IPS-20b (cell line): ENCODE data around the gene COPS3.
A peak's percentile ranks its signal among the peaks of the same experiment; 100 is the strongest.

Experiments used
- H3K27ac ChIP-seq: one replicate; pipeline ENCODE4 v1.5.1; 2013; ENCODE audit warnings: low read length
- H3K27me3 ChIP-seq: 2 replicates; pipeline ENCODE4 v1.6.1; 2013; ENCODE audit warnings: mild to moderate bottlenecking, low read length, inconsistent platforms; ENCODE audit not compliant: insufficient read depth
- H3K36me3 ChIP-seq: 2 replicates; pipeline ENCODE4 v1.6.1; 2013; ENCODE audit warnings: low read depth, mild to moderate bottlenecking, inconsistent platforms, low read length, moderate library complexity; ENCODE audit not compliant: insufficient read depth
- H3K4me1 ChIP-seq: 2 replicates; pipeline ENCODE4 v1.6.1; 2013; ENCODE audit warnings: mild to moderate bottlenecking, control low read depth, inconsistent platforms, low read length, moderate library complexity; ENCODE audit not compliant: insufficient read depth
- H3K4me3 ChIP-seq: 2 replicates; pipeline ENCODE4 v1.5.1; 2013; ENCODE audit warnings: mild to moderate bottlenecking, low read length, inconsistent platforms
- H3K9ac ChIP-seq: 2 replicates; pipeline ENCODE4 v1.6.1; 2013; ENCODE audit warnings: low read depth, mild to moderate bottlenecking, inconsistent platforms, low read length, moderate library complexity
- H3K9me3 ChIP-seq: 2 replicates; pipeline ENCODE4 v1.6.1; 2013; ENCODE audit warnings: mild to moderate bottlenecking, low read depth, low read length, inconsistent platforms; ENCODE audit not compliant: insufficient read depth

The COPS3 gene

DNA sequence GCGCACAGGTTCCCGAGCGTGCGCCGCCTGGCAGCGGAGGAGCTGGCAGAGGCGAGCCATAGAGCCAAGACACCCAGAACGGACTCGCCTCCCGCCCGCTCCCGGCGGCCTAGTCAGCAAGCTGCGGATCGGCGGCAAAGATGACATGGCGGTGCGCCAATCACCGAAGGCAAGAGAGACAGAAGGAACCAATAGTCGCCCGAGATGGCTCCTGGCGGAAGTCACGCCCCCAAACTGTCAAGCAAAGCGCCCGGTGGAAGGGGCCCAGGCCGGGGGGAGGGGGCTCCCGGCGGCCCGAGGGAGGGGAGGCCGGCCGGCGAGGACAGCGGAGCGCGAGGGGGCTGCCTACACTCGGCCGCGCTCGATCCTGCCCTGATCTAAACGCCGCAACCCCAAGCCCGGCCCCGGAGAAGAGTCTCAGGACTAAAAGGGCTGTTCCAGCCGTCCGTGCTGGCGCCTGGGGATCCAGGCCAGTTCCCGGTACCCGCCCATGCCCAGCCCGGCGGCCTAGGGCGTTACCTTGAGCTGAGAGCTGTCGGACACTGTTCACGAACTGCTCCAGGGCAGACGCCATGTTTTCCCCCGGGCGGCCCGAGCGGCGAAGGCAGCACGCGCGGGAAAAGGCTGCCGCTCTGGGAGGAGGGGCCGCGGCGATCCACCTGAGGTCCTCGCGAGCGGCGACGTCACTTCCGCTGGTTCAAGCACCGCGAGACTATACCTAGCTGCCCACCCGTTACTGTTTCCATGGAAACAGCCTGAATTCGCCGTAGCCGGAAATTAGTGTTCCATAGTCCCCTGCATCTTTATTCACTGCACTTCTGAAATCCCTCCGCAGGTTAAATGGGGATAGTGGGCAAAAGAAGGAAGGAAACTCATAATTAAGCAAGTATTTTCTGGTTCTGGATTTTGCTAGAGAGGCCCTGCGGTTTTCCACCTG lies at the start of gene COPS3:
COPS3 (minus strand) TSS at position 634 of the 937 bp plus-strand sequence; CDS start at position 574, 60 bp downstream.
- Histone ChIP-seq H3K27ac (peak within 1 kb of the TSS; percentile 9), H3K9me3 (no peaks in the 10 kb centered on the region), H3K9ac (peak within 1 kb of the TSS; percentile 94), H3K4me3 (peak within 1 kb of the TSS; percentile 86), H3K27me3 (no peaks in the 10 kb centered on the region), H3K4me1 (peaks cover 6% of the 10 kb centered on the region; the same call in 1 of the 2 replicates), H3K36me3 (peaks cover 3% of the 10 kb centered on the region; the same call in 1 of the 2 replicates)

DNA sequence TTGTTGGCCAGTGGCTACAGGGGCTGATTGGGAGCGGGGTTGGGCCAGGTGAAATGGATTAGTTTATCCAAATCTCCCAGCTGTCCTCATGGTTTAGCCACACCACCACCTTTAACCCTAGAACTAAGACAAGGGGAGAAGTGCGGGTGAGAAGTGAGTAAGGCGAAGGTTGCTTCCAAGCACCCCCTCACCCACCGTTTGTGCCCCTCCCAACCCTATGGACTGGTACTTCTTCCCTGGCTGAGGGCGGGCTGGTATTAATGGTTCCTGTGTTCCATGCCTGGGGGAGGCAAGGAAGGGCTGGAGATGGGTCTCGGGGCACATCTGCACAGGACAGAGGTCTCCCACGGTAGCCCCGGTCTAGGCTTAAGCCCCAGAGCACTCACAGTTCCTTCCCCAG lies 47.2 kb upstream of the COPS3 start:
- no peak overlapping the region for H3K9ac ChIP-seq
- no peaks in the 10 kb centered on the region for H3K27me3 ChIP-seq
- no peak overlapping the region for H3K4me3 ChIP-seq
- no peaks in the 10 kb centered on the region for H3K4me1 ChIP-seq
- H3K36me3 ChIP-seq = no peaks in the 10 kb centered on the region
- no peak overlapping the region for H3K27ac ChIP-seq
- no peaks in the 10 kb centered on the region; the same call in 1 of the 2 replicates for H3K9me3 ChIP-seq

DNA sequence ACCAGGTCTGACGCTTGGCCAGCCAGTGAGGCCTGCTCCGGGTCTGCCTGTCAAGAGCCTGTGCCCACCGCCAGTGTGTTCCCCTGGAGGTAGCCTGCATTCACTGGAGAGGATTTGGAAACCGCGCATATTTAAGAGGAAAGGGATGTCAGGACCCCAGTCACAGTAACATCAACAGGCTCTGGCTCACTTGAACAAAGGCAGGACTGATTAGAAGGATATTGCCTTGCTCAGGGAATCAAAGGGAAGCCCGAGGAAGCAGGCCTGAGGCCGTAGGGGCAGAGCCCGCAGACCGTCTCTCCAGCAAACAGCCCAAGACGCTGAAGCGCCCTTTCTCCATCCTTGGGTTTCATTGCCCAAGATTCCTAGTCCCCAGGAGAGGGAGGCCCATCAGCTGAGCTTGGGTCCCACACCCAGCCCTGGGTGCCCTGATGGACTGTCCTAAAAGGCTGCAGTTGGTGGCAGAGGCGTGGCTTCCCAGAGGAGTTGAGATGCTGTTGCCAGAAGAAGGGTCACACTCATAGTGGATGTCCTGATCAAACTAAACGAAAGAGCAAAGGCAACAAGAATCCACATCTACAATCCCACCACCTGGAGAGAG lies 45.3 kb upstream of the COPS3 start:
- H3K4me1 ChIP-seq = no peaks in the 10 kb centered on the region
- H3K9ac ChIP-seq = no peak overlapping the region
- H3K27me3 ChIP-seq = no peaks in the 10 kb centered on the region
- H3K27ac ChIP-seq = no peak overlapping the region
- H3K36me3 ChIP-seq = no peaks in the 10 kb centered on the region
- no peaks in the 10 kb centered on the region for H3K9me3 ChIP-seq
- H3K4me3 ChIP-seq = no peak overlapping the region

DNA sequence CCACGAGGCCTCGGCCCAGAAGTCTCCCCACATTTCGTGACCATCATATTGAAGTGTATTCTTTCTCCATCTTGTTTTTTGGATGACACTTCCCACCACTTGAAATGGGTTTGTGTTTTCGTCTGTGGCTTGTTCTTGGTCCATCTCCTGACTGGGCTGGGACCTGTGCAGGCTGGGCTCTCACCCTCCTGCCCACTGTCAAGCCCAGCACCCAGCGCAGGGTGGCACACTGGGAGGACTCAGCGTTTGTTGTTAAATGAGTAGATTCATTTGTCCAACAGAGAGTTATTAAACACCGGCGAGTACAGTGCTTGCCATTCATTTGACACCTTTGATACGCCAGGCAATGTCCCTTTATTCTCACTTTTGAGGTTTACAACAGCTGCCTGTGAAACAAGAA lies 44.8 kb upstream of the COPS3 start:
- no peaks in the 10 kb centered on the region for H3K4me1 ChIP-seq
- H3K4me3 ChIP-seq = no peak overlapping the region
- H3K36me3 ChIP-seq = no peaks in the 10 kb centered on the region
- H3K9me3 ChIP-seq = no peaks in the 10 kb centered on the region
- no peak overlapping the region for H3K27ac ChIP-seq
- H3K27me3 ChIP-seq = no peaks in the 10 kb centered on the region
- no peak overlapping the region for H3K9ac ChIP-seq

DNA sequence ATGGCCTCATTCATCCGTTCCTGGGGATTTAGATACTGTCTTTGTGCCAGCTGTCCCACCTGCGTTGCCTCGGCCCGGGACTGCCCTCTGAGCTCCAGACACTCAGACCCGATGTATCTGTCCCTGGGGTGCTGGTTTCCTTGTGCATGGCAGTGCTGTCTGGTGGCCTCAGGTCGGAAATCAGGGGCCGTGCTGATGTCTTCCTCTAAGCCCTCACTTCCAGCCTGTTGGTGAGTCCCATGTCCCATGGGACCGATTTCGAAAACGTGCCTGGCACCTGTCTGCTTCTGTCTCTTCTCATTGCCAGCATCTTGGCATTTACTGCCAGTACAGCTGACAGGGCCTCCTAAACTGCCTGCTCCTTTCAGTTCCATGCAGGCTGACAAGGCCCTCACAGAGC lies 44.2 kb upstream of the COPS3 start:
- Histone ChIP-seq H3K4me3 (no peak overlapping the region), H3K4me1 (no peaks in the 10 kb centered on the region), H3K9me3 (no peaks in the 10 kb centered on the region), H3K27me3 (no peaks in the 10 kb centered on the region), H3K36me3 (no peaks in the 10 kb centered on the region), H3K27ac (no peak overlapping the region), H3K9ac (no peak overlapping the region)

DNA sequence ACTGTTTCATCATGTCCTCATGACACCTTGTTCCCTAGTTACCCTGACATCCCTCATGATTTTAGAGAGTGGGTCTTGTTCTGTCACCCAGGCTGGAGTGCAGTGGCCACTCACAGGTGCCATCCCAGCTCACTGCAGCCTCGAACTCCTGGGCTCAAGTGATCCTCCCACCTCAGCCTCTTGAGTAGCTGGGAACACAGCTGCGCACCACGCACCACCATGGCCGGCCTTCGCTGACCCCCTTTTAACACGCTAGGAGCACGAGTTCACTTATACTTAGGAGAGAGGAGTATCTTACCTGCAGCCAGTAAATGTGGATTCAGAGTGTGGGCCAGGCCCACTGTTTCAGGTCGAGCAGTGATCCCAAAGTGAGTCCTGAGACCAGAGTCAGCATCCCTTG lies 43.6 kb upstream of the COPS3 start:
- Histone ChIP-seq H3K4me1 (no peaks in the 10 kb centered on the region), H3K9ac (no peak overlapping the region), H3K36me3 (no peaks in the 10 kb centered on the region), H3K4me3 (no peak overlapping the region), H3K27me3 (no peaks in the 10 kb centered on the region), H3K27ac (no peak overlapping the region), H3K9me3 (no peaks in the 10 kb centered on the region)

DNA sequence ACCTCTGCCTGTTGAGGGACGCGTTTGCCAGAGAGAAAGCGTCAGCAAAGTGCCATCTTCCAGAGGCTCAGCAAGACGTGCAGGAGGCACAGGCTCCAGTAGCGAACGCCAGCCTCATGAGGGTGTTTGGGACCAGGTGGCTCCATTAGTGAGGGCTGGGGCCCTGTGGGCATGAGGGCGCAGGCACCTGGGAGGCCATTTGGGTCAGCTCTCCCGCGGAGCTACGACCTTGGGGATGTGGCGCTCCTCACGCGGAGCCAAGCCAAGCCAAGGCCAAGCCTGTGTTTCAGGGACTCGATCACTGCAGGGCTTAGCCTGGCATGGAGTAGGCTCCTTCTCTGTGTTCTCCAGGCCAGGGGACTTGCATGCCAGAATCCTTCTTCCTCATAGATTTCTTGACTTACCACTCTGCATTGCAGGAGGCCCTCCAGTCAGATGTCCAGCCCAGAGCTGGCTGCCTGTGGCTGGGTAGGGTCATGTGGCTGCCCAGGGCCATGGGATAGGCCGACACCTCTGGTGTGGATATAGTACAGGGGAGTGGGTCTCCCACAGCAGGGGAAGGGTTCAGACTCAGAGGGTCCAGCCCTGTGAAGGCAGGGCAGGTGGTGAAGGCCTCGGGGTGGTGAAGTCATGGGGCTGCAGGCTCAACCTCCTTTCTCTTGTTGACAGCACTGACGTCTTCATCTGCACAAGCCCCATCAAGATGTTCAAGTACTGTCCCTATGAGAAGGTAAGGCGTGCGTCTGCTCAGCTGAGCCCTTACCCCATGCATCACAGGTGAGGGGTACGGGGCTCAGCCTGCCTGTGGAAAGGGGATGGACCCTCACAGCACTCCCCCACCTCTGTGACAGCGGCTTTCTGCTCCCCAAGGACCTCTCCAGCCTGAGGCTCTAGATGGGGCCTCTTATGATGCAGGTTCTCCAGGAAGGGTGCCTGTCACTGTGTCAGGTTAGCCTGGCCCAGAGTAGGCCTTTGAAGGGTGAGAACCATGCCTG lies 41.8 kb upstream of the COPS3 start:
- no peaks in the 10 kb centered on the region for H3K4me1 ChIP-seq
- H3K27ac ChIP-seq = no peak overlapping the region
- H3K4me3 ChIP-seq = no peak overlapping the region
- H3K27me3 ChIP-seq = no peaks in the 10 kb centered on the region
- no peak overlapping the region for H3K9ac ChIP-seq
- H3K36me3 ChIP-seq = no peaks in the 10 kb centered on the region
- no peaks in the 10 kb centered on the region for H3K9me3 ChIP-seq

DNA sequence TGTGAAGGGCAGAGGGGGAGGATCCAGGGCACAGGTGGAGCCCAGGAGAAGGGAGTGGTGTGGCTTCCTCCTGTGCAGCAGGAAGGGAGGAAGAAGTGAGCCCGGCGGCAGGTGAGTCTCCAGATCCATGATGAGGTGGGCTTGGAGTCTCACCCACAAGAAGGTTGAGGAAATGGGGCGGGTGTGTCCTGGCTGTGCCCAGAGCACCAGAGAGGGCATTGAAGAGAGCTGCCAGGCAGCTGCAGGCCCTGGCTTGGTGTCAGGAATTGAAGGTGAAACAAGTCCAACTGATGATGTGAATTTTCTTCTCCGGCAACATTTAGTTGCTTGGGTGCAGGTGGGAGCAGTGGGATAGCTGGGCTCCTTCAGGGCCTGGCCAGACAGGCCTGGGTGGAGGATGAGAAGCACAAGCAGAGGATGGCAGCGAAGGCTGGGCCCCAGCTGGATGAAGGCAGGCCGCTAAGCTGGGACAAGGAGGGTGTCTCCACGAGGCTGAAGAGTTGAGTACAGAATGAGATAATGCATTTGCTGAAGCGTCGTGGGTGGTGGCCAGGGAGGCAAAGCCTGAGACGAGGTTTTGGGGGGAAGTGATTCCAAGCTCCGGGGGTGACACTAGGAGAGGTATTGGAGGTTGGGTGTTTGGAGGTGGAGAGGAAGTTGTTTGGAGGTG lies 40.4 kb upstream of the COPS3 start:
- no peak overlapping the region for H3K4me3 ChIP-seq
- H3K9ac ChIP-seq = no peak overlapping the region
- no peaks in the 10 kb centered on the region for H3K9me3 ChIP-seq
- no peaks in the 10 kb centered on the region for H3K27me3 ChIP-seq
- H3K4me1 ChIP-seq = no peaks in the 10 kb centered on the region
- H3K36me3 ChIP-seq = no peaks in the 10 kb centered on the region
- H3K27ac ChIP-seq = no peak overlapping the region

DNA sequence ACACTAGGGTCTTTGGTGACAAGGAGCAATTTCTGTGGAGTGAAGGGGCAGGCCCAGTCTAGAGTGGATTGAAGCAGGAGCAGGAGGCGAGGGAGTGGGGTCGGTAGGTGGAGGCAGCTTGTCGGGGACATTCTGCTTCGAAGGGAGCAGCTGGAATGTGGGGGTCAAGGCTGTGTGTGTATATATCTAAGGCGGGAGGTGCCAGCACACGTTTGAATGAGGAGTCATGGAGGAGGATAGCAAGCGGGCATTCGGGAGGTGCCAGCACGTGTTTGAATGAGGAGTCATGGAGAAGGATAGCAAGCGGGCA lies 39.8 kb upstream of the COPS3 start:
- no peaks in the 10 kb centered on the region for H3K36me3 ChIP-seq
- no peaks in the 10 kb centered on the region for H3K9me3 ChIP-seq
- no peak overlapping the region for H3K27ac ChIP-seq
- no peak overlapping the region for H3K4me3 ChIP-seq
- H3K4me1 ChIP-seq = no peaks in the 10 kb centered on the region
- H3K9ac ChIP-seq = no peak overlapping the region
- no peaks in the 10 kb centered on the region for H3K27me3 ChIP-seq

DNA sequence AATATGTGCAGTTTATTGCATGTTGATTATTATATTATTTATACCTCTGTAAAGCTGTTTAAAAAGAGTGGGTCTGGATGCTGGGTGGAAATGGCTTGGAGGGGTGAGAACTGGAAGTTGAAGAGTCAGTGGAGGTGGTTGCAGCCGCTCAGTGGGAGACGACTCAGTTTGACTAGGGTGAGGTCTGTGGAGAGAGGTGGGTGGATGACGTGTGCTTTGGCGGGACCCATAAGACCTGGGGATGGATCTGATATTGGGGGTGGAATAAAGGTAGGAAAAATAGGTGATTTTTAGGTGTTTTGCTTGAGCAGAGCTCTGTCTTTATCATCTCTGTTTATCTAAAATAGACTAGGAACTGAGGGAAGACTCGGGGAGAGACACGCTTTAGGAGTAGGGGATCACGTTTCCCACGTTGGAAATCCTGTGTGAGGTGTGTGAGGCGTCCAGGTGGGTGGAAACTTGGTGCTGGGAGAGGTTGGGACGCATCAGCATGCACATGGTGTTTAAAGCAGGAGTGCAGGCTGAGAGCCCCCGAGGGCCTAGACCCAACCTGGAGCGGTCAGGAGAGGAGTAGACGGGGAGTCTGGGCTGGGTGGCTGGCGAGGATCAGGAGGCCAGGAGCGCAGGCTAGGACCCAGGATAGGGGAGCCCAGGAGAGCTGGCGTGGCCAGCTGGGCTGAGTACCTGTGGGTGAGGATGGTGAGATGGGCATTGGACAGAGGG lies 39.3 kb upstream of the COPS3 start:
- H3K27ac ChIP-seq = no peak overlapping the region
- H3K36me3 ChIP-seq = no peaks in the 10 kb centered on the region
- no peak overlapping the region for H3K4me3 ChIP-seq
- no peaks in the 10 kb centered on the region for H3K27me3 ChIP-seq
- H3K4me1 ChIP-seq = no peaks in the 10 kb centered on the region; the same call in 1 of the 2 replicates
- H3K9ac ChIP-seq = no peak overlapping the region
- H3K9me3 ChIP-seq = no peaks in the 10 kb centered on the region
